ENCODE data around the gene GJC2.

DNA sequence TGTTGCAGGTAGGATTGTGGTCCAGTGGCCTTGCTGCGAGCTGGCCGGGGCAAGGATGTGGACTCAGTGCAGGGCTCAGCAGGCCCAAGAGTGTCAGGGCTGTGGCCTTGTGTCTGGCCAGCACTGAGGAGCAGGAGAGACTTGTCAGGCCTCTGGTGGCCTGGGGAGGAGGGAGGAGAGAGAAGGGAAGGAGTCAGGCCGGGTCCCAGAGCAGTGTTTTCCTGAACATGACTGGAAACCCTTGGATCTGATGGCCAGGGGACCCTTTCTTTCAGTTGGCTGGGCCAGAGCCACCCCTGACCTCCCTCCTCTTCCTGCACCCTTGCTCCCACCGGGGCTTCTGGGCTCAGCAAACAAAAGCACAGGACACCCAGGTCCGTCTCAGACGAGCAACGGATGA is 20.9 kb downstream of the GJC2 start:
- TF ChIP-seq YY1 (IDR thresholded peaks at IDR 0.05; ENCODE audit: low read depth, low read length) (no peak), MXI1 (IDR thresholded peaks at IDR 0.05; ENCODE audit: low read depth, low read length) (no peak), RELA (IDR thresholded peaks at IDR 0.05; ENCODE audit: borderline replicate concordance, partially characterized antibody) (no peak)
